Kidney capillary endothelial cell (primary cell): ENCODE measurements around the gene RNGTT.
"Not testable (repeated sequence)": the region's sequence is repeated elsewhere in the genome, so short reads cannot be mapped to it uniquely, and the experiment has no call there.

Experiments used
- DNase-seq: peaks from one replicate; pipeline ENCODE4 v3.0.0-alpha.2; 2018; ENCODE audit warnings: low spot score

Gene RNGTT

DNA sequence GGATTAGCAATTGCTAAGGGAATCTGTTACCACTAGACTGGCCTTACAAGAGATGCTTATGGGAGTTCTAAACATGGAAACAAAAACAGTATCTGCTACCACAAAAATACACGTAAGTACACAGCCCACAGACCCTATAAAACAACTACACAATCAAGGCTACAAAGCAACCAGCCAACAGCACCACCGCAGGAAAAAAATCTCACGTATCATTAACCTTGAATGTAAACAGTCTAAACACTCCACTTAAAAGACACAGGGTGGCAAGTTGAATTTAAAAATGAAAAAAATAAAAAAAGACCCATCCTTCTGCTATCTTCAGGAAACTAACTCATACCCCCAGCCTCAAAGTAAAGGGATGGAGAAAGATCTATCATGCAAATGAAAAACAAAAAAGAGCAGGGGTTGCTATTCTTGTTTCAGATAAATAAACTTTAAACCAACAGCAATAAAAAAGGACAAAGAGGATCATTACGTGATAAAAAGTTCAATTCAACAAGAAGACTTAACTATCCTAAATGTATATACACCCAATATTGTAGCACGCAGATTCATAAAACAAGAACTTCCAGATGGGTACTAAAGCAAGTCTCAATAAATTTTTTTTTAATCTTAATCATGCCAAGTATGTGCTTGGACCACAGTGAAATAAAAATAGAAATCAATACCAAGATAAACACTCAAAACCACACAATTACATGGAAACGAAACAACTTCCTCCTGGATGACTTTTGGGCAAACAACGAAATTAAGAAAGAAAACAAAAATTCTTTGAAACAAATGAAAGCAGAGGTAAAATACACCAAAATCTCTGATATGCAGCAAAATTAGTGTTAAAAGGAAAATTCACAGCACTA lies 52.3 kb downstream of the RNGTT start:
- no peak for DNase-seq

- DNase-seq, result no peak
Observed at GRCh38 chr6:88908598-88909548, 54.5 kb downstream of the RNGTT start.

GRCh38 chr6:88907148-88907547 lies 56.3 kb downstream of the RNGTT start:
- not testable (repeated sequence) for DNase-seq

DNA sequence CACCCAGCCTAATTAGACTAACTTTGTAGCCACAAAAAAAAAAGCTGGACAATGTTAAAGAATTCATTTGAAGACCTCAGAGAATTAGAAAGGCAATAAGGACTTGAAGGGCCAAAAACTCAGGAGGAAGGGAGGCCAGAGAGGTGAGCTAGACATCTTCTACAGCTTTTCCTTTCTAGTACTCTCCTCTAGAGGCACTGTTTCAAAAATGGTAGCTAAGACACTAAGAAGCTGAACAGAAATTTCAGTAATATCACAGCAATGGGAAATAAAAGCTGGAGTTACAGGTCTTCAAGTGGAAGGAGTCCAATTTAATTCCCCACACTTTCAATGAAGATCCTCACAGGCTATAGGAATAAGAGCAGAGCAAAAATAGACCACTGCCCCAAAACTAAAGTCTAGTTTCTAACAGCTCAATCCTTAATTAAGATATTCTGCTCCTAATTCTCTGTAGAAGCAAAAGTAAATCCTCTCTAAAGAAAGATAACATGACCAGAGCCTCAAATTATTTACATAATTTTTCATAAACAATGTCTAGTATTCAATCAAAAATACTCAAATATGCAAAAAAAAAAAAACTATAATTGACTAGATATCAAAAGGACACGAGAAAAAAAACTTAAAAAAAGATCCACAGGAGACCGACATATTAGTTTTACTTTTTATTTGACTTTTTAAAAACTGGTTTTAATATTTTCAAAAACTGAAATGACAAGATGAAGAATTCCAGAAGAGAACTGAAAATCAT lies 63.7 kb downstream of the RNGTT start:
- no peak for DNase-seq

DNA sequence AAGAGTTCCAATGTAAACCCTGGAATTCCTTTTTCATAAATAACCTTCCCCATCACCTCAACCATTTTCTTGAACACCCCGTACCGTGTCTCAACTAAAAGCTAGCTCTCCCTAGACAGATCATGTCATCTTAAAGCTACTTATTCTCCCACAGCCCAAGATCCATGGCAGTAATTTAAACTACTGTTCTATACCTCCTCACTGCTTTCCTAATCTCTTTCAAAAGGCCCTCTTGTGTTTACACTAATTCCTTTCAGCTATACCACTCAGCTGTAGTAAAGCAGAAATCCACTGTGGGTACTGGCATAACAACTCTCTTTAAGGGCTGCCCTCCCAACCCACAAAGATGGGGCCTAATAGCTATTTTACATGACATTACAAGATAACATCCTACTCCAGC lies 67.5 kb downstream of the RNGTT start:
- no peak for DNase-seq

- DNase-seq, result no peak
Observed at GRCh38 chr6:88890860-88891845, 72.3 kb downstream of the RNGTT start.

GRCh38 chr6:88890394-88890793 lies 73.0 kb downstream of the RNGTT start:
- no peak for DNase-seq

- no peak for DNase-seq
Observed at GRCh38 chr6:88884361-88884760, 79.1 kb downstream of the RNGTT start.

DNA sequence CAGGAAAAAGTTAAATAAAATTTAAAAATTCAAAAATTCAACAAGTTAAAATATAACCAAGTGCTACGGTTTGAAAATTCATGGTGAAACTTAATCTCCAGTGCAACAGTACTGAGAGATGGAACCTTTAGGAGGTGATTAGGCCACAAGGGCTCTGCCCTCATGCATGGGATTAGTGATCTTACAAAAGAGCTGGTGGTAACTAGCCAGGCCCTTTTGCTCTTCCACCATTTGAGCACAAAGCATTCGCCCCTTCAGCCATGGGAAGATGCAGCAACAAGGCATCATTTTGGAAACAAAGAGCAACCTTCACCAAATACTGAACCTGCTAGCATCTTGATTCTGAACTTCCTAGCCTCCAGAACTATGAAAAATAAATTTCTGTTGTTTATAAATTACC lies 80.9 kb downstream of the RNGTT start:
- no peak for DNase-seq

GRCh38 chr6:88881451-88881850 lies 82.0 kb downstream of the RNGTT start:
- no peak for DNase-seq

GRCh38 chr6:88880021-88880420 lies 83.4 kb downstream of the RNGTT start:
- DNase-seq, result no peak

GRCh38 chr6:88877893-88878292 lies 85.5 kb downstream of the RNGTT start:
- DNase-seq, result no peak

DNA sequence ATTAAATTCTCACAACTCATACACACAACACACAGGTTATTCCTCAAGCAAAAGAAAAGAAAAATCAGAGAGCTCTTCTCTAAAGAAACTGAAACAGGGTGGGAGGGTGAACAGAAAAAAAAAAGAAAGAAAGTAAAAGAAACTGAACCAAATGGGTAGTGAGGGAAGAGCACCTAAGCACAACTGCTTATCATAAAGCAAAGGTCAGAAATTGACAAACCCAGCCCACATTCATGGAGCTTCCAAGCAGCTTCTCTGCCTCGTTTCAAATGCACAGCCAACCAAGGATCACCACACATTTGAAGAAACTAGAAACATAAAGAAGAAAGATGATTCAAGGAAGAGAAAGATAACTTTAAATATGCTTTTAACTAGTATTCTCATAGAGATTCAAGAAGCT lies 90.5 kb downstream of the RNGTT start:
- no peak for DNase-seq

GRCh38 chr6:88871498-88871897 lies 91.9 kb downstream of the RNGTT start:
- no peak for DNase-seq

GRCh38 chr6:88870717-88871330 lies 92.6 kb downstream of the RNGTT start:
- DNase-seq, result peak; percentile 59

DNA sequence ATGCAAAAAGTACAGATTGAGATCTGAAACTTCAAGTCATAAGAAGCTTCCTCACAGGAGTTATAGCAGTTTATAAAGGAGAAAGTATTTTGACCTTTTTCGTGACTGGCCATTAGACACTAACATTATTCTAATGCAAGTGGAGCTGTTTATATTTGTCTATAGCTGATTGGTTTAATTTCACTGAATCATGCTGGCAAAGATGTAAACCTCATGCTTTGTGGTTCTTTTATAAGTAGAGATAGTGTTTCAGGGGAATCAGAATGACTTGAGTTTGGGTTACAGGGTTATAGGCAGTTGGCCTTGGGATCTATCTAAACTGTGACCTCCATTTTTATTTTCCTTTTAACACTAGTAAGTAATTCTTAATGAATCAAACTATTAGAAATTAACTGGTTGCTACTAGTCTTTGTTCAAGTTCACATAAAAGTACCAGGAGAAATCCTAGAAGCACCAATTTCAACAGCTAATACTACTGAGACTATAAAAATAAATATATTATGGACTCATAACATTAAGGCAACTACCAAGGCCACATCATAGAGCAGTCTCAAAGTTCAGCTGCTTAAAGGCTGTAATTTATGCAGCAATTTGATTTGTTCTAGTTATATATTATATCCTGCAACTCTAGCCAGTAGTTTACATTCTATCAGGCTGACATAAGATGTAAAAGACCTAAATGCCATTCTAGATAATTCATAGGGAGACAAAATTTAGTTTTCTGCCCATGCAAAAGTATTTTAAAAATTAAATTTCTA lies 94.0 kb downstream of the RNGTT start:
- no peak for DNase-seq

DNA sequence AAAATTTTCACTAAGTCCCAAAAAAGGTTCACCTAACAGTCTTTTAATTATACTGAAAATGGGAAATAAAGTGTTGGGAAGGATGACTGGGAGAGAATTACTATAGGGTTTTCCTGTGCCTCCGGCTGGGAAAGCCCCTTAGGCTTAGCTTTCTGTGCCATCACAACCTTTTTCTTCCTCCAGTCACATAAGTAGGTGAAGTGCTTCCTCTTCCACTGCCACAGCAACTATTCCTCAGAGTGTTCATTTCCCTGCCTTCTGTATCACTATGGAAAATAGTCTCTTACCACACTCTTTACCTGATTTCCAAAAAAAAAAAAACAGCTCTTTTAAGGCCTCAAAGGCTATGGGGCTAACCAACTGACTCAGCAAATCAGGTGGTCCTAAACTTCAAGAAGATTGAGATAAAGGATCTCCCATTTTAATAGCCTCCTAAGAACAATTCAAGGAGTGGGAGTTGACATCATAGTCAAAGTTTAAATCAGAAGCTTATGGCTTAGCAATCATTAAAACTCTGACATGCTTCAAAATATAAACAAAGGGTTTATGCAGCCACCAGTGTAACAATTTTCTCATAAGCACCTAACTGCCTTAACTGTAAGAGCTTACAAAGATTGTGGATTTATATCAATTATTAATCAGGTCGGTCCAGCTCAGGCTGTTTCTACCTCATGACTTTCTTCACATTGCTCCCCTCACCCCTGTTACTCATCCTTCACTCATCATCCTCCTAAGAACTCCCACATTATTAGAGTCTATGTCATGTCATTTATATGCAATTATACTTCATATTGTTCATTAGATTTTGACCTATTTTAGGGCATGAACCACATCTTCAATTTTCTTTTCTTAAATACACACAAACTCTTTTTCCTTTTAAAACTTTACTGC lies 95.3 kb downstream of the RNGTT start:
- peak; percentile 36 for DNase-seq

- no peak for DNase-seq
Observed at GRCh38 chr6:88866856-88867255, 96.6 kb downstream of the RNGTT start.

DNA sequence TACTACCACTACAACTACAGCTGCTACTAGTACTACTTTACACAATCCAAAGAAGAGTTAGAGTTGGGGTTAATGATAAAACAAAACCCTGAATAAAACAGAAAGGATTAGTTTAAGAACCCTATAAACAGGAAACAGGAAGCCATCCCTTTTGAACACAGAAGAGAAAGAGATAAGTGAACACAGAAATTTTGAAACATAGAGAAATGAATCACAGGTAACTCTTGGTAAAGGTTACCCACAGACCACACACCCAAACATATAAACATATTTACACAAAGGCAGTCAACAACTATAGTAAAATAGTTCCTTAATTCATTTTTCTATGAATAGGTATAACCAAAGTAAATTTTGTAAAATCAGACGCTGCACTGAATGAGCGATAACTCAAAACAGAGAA lies 98.1 kb downstream of the RNGTT start:
- DNase-seq, result no peak
